ENCODE results near the gene SLC9A6.
"Not testable (repeated sequence)": the region's sequence is repeated elsewhere in the genome, so short reads cannot be mapped to it uniquely, and the experiment has no call there.

Gene SLC9A6

GRCh38 chrX:136039968-136040367, 54.7 kb downstream of the SLC9A6 start:
- Mint-ChIP-seq H3K36me3 (peaks cover 7 to 8% of the 10 kb centered on the region in 2 donors), H3K9me3 (no peaks in the 10 kb centered on the region), H3K27ac (no peak overlapping the region), H3K4me1 (no peaks in the 10 kb centered on the region), H3K27me3 (no peaks in the 10 kb centered on the region), H3K4me3 (no peak overlapping the region)
- ATAC-seq (replicated peaks) (no peak), DNase-seq (no peak)

DNA sequence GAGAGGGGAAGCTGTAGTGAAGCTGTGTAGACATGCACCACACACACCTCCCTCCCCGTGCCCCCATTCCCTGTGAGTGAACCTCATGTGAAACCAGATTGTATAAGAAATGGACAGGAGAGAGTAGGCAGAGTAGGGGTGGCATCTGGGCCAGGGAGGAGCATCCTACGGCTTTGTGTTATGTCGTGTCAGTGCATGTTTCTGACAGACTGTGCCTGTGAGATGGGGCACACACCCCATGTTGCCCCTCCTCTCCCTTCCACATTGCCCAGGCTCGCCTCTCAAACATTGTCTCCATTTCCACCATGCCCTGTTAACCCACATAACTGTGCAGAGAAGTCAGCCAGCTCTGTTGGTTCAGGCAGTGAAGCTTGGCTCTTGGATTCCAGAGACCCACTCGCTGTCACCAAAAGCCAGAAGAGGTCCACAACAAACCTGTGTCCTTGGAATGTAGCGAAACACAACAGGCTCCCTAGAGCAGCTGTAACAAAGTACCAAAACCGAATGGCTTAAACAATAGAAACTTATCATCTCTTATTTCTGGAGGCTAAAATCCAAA, 56.1 kb downstream of the SLC9A6 start:
- no peaks in the 10 kb centered on the region for H3K4me1 Mint-ChIP-seq
- no peaks in the 10 kb centered on the region for H3K9me3 Mint-ChIP-seq

DNA sequence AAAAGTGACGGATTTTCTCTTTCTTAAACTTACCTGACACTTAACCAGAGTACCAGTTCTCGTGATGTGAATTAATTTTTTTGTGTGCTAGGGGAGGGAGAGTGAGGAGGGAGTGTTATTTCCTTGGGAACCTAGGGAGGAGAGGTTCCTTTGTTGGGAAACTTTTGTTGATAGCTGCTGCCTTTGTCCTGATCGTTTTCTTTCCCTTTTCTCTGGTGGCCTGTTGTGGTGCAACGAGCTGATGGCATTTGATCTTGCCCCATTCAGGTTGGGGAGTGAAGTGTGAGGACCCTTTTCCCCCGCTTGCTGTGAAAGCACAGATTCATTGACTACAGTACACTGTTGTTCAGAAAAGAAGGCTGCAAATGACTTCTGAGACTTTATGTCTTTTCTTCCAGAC, 59.8 kb downstream of the SLC9A6 start:
- H3K4me1 Mint-ChIP-seq, result no peaks in the 10 kb centered on the region
- ATAC-seq (replicated peaks), result no peak
- H3K27ac Mint-ChIP-seq, result no peak overlapping the region
- H3K9me3 Mint-ChIP-seq, result no peaks in the 10 kb centered on the region
- H3K4me3 Mint-ChIP-seq, result no peak overlapping the region
- H3K27me3 Mint-ChIP-seq, result peaks cover 0 to 3% of the 10 kb centered on the region in 2 donors
- peaks cover 2 to 7% of the 10 kb centered on the region in 2 donors for H3K36me3 Mint-ChIP-seq
- DNase-seq, result no peak

More for the DNA sequence above, 56.1 kb downstream of the SLC9A6 start:
- H3K27me3 Mint-ChIP-seq, result peaks cover 0 to 3% of the 10 kb centered on the region in 2 donors
- ATAC-seq (replicated peaks), result no peak
- H3K36me3 Mint-ChIP-seq, result peaks cover 6 to 9% of the 10 kb centered on the region in 2 donors
- no peak overlapping the region for H3K27ac Mint-ChIP-seq
- no peak for DNase-seq
- no peak overlapping the region for H3K4me3 Mint-ChIP-seq

GRCh38 chrX:136046295-136047015, 61.2 kb downstream of the SLC9A6 start:
- Mint-ChIP-seq H3K36me3 (peaks cover 2 to 6% of the 10 kb centered on the region in 2 donors), H3K4me3 (no peak overlapping the region), H3K4me1 (no peaks in the 10 kb centered on the region), H3K27ac (no peak overlapping the region), H3K9me3 (no peaks in the 10 kb centered on the region), H3K27me3 (peaks cover 0 to 3% of the 10 kb centered on the region in 2 donors)
- DNase-seq (no peak), ATAC-seq (replicated peaks) (no peak)

DNA sequence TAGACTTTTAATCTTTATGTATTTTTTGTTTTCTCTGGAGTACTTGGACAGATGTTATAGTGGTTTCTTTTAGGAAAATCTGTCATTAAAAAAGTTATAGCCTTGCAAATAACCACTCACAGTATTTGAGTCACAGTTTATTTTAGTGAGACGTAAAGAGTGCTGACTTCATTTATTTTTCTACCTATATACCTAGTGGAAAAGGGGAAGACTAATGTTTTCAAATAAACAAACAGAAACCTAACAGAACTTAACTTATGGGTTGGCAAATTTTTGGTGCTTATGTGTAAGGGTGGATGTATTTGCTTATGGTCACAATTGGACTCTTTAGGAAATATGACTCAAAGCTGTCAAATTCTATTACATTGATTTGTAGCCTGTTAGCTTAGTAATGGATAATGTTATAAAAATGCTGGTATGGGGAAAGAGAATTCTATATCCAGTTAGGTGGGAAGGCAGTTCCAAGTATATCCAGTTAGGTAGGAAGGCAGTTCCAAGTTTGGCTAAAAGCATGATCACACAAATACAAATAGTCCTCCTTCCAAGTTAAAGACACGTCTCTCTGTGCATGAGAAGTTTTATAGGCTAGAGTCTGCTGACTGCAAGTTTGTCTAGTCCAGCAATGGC, 61.9 kb downstream of the SLC9A6 start:
- Mint-ChIP-seq H3K4me1 (no peaks in the 10 kb centered on the region), H3K27me3 (peaks cover 0 to 3% of the 10 kb centered on the region in 2 donors), H3K9me3 (no peaks in the 10 kb centered on the region), H3K36me3 (peaks cover 2 to 6% of the 10 kb centered on the region in 2 donors), H3K4me3 (no peak overlapping the region), H3K27ac (no peak overlapping the region)
- DNase-seq (no peak), ATAC-seq (replicated peaks) (no peak)

DNA sequence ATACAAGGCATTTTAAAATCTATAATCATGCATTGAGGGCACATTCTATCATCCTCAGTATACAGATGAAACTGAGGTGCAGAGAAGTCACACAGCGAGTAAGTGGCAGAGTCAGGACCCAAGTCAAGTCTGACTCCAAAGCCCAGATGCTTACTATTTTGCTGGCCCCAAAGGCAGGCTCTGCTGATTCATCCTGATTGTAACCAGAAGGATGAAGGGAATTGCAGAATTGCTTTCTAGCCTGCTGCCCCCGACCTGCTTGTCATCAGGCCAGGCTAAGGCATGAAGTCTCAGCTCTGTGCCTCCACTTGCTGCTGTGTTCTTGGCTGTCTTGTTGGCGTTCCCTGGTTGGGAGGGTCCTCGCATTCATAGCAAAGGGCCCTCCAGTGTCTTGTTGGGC, 62.7 kb downstream of the SLC9A6 start:
- ATAC-seq (replicated peaks), result no peak
- Mint-ChIP-seq H3K4me1 (no peaks in the 10 kb centered on the region), H3K4me3 (no peak overlapping the region), H3K9me3 (no peaks in the 10 kb centered on the region), H3K27me3 (peaks cover 0 to 3% of the 10 kb centered on the region in 2 donors), H3K27ac (no peak overlapping the region), H3K36me3 (peaks cover 2 to 6% of the 10 kb centered on the region in 2 donors)
- no peak for DNase-seq

DNA sequence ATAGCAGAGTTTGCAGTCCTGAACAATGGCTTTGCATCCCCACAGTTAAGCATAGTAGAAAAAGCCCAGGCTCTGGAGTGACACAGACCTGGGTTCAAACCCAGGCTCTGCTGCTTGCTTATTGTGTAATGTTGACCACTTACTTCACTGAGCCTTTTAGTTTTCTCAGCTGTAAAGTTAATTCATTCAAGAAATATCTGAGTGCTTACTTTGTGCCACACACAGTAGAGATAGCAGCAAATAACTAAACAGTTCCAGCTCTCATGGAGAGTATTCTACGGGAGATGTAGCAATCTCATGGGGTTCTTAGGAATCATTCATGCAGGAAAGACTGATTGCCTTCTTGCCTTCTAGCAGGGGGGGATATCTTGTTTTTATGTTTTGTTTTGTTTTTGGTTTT, 63.2 kb downstream of the SLC9A6 start:
- ATAC-seq (replicated peaks) (no peak), DNase-seq (no peak)
- Mint-ChIP-seq H3K4me1 (no peaks in the 10 kb centered on the region), H3K36me3 (peaks cover 2 to 6% of the 10 kb centered on the region in 2 donors), H3K27me3 (peaks cover 0 to 3% of the 10 kb centered on the region in 2 donors), H3K9me3 (no peaks in the 10 kb centered on the region), H3K27ac (no peak overlapping the region), H3K4me3 (no peak overlapping the region)

DNA sequence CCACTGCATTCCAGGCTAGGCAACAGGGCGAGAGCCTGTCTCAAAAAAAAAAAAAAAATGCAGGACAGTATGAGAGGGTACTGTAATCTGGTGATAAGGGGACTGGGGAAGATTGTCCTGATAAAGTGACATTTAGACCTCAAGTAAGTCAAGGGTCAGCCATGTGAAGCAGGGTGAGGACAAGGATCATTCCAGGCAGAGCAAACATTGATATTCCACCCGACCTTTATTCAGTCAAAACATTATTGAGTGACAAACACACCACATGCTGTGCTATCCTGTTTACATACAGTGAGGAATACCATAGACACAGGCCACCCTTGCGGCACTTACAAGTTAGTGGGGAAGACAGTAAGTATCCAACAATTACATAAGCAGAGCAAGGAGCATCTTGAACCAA, 64.4 kb downstream of the SLC9A6 start:
- no peak overlapping the region for H3K4me3 Mint-ChIP-seq
- ATAC-seq (replicated peaks) (no peak), DNase-seq (no peak)
- H3K36me3 Mint-ChIP-seq, result peaks cover 0 to 3% of the 10 kb centered on the region in 2 donors
- H3K9me3 Mint-ChIP-seq, result no peaks in the 10 kb centered on the region
- H3K27ac Mint-ChIP-seq, result no peak overlapping the region
- H3K4me1 Mint-ChIP-seq, result no peaks in the 10 kb centered on the region
- H3K27me3 Mint-ChIP-seq, result peaks cover 0 to 4% of the 10 kb centered on the region in 2 donors

DNA sequence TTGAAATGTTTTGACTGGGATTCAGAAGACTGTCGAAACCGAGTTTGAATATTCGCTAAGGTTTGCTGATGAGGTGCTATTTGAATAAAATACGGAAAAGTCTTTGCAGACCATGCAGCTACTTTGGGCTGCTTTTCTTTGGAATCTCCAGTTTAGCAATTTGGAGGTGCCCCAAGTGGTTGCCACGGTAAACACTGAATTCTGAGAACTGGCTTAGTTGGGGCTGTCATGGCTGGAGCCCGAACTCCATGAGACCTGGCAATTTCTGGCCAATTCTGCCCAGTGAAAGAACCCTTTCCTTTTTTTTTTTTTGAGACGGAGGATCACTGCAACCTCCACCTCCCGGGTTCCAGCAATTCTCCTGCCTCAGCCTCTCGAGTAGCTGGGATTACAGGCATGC, 65.6 kb downstream of the SLC9A6 start:
- H3K9me3 Mint-ChIP-seq; H3K36me3 Mint-ChIP-seq; H3K27ac Mint-ChIP-seq; DNase-seq; H3K27me3 Mint-ChIP-seq; H3K4me3 Mint-ChIP-seq; H3K4me1 Mint-ChIP-seq; ATAC-seq (replicated peaks): not testable (repeated sequence)

DNA sequence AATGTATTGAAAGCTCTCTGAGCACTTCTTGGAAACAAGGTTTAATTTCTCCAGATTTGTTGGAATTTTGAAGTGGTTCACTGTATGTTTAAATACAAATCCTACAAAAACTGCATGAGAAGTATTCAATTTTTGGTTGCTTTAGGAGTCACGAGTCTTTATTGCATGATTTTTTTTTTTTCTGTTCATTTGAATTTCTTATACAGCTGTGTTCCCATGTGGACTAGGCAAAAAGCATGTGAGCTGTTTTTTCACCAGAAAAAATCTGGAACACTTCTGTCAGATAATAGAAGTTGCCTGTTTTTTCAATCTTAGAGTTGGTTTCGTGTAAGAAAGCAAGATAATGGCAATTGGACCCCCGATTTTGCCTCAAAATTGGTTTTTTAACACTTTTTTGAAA, 66.4 kb downstream of the SLC9A6 start:
- no peaks in the 10 kb centered on the region for H3K9me3 Mint-ChIP-seq
- peaks cover 0 to 5% of the 10 kb centered on the region in 2 donors for H3K27me3 Mint-ChIP-seq
- H3K4me1 Mint-ChIP-seq, result no peaks in the 10 kb centered on the region
- H3K27ac Mint-ChIP-seq, result no peak overlapping the region
- no peak for DNase-seq
- ATAC-seq (replicated peaks), result no peak
- H3K4me3 Mint-ChIP-seq, result no peak overlapping the region
- no peaks in the 10 kb centered on the region for H3K36me3 Mint-ChIP-seq

DNA sequence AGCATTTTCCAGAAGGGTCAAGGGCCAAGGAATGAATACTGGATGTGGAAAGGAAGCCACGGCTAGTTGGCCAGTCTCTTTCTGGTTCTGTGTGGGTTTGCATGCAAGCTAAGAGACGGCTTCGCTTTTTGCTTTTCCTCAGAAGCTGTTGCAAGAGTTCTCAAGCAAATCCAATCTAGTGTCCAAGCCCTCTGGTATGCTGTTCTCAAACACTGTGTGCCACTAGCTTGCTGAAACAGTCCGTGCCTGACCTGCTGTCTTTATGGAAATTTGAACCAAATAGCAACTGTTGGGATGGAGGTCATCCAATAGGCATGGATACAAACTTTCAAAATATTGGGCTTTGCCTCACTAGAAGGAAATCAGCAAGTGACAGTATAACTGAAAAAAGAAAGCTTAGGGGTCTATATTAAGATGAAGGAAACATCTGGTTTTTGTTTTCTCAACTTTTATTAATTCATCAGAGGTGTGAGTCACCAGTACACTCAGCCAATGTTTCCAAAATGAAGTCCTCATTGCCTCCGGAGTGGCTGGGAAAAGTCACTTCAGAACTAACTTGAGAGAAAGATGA, 70.5 kb downstream of the SLC9A6 start:
- no peaks in the 10 kb centered on the region for H3K36me3 Mint-ChIP-seq
- no peak for DNase-seq

GRCh38 chrX:136057567-136057966, 72.3 kb downstream of the SLC9A6 start:
- ATAC-seq (replicated peaks) (no peak), DNase-seq (no peak)
- peaks cover 0 to 5% of the 10 kb centered on the region in 2 donors for H3K27me3 Mint-ChIP-seq
- no peaks in the 10 kb centered on the region for H3K9me3 Mint-ChIP-seq
- H3K4me3 Mint-ChIP-seq, result no peak overlapping the region
- H3K4me1 Mint-ChIP-seq, result no peaks in the 10 kb centered on the region
- no peak overlapping the region for H3K27ac Mint-ChIP-seq
- H3K36me3 Mint-ChIP-seq, result no peaks in the 10 kb centered on the region

More for the DNA sequence above, 70.5 kb downstream of the SLC9A6 start:
- no peaks in the 10 kb centered on the region for H3K4me1 Mint-ChIP-seq
- no peak for ATAC-seq (replicated peaks)
- H3K9me3 Mint-ChIP-seq, result no peaks in the 10 kb centered on the region
- peaks cover 0 to 5% of the 10 kb centered on the region in 2 donors for H3K27me3 Mint-ChIP-seq
- H3K4me3 Mint-ChIP-seq, result no peak overlapping the region
- H3K27ac Mint-ChIP-seq, result no peak overlapping the region

DNA sequence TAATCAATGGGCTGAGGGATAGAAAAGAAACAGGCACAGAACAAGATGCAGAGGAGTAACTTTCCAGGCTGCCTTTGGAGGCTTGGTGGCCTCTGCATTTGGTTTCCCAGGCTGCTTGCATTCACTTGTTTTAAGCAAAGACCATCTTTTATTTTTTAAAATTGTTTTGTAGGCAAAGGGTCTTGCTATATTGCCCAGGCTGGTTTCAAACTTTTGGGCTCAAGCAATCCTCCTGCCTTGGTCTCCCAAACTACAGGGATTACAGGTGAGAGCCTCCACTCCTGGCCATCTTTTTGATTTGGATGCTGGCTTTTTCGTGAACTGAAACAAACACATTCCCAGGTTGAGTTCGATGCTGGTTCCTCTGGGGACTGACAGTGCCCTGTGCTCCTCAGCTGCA, 74.1 kb downstream of the SLC9A6 start:
- no peaks in the 10 kb centered on the region for H3K4me1 Mint-ChIP-seq
- DNase-seq (no peak), ATAC-seq (replicated peaks) (no peak)
- H3K9me3 Mint-ChIP-seq, result no peaks in the 10 kb centered on the region
- peaks cover 0 to 10% of the 10 kb centered on the region in 2 donors for H3K27me3 Mint-ChIP-seq
- H3K36me3 Mint-ChIP-seq, result no peaks in the 10 kb centered on the region
- no peak overlapping the region for H3K27ac Mint-ChIP-seq
- no peak overlapping the region for H3K4me3 Mint-ChIP-seq

DNA sequence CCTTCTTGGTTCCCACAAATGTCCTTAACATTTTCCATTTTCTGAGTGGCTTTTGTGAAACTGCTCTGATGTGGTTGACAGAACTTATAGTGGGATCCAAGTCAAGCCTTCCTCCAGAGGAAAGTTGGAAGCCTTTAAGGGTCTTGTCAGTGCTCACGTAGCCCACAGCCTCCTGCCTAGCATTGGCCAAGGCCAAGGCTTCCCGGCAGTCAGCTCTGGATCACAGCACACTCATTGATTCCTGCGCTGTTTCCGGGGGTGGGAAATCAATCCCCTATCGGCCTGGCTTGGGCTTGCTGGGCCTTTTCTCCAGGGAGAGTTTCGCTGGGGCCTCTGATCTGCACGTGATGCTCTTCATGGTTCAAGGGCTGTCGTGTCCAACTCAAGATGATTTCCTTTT, 76.1 kb downstream of the SLC9A6 start:
- ATAC-seq (replicated peaks) (no peak), DNase-seq (no peak)
- no peak overlapping the region for H3K27ac Mint-ChIP-seq
- no peaks in the 10 kb centered on the region for H3K9me3 Mint-ChIP-seq
- H3K4me3 Mint-ChIP-seq, result no peak overlapping the region
- H3K27me3 Mint-ChIP-seq, result peaks cover 0 to 6% of the 10 kb centered on the region in 2 donors
- H3K4me1 Mint-ChIP-seq, result no peaks in the 10 kb centered on the region
- no peaks in the 10 kb centered on the region for H3K36me3 Mint-ChIP-seq

- Mint-ChIP-seq H3K27ac (no peak overlapping the region), H3K36me3 (no peaks in the 10 kb centered on the region), H3K4me3 (no peak overlapping the region), H3K27me3 (peaks cover 0 to 6% of the 10 kb centered on the region in 2 donors), H3K9me3 (no peaks in the 10 kb centered on the region), H3K4me1 (no peaks in the 10 kb centered on the region)
- DNase-seq (no peak), ATAC-seq (replicated peaks) (no peak)
Measured at GRCh38 chrX:136061696-136062095, 76.5 kb downstream of the SLC9A6 start.

All from stimulated activated naive B cell treated with anti-CD40 and anti-IgM and Interleukin-4, amounts not matched to agents 10 μg/mL and 1 μg/mL and 100 μg/mL, for 72 hours (primary cell).